Osteoblast (primary cell): ENCODE measurements around the gene RAB11B. TPM values are rescaled to one million over a fixed set of nuclear protein-coding genes. Genes with fewer than 3 reads are reported as not detected.
"Not testable (repeated sequence)": the region's sequence is repeated elsewhere in the genome, so short reads cannot be mapped to it uniquely, and the experiment has no call there.

Experiments
- DNase-seq: peaks from one replicate; pipeline ENCODE4 v3.0.0; 2011; ENCODE audit warnings: low spot score, mixed read lengths; ENCODE audit not compliant: insufficient read length; ENCODE audit errors: missing footprints
- H2AFZ ChIP-seq: 2 replicates; pipeline ENCODE4 v1.6.0; 2011; ENCODE audit warnings: mild to moderate bottlenecking, low read length
- H3K27ac ChIP-seq: 2 replicates; pipeline ENCODE4 v1.5.1; 2011; ENCODE audit warnings: mild to moderate bottlenecking, low read depth, low read length, moderate library complexity
- H3K27me3 ChIP-seq: 2 replicates; pipeline ENCODE4 v1.6.0; 2012; ENCODE audit warnings: mild to moderate bottlenecking, control low read depth, inconsistent platforms, low read length, moderate library complexity; ENCODE audit not compliant: insufficient read depth
- H3K36me3 ChIP-seq: 2 replicates; pipeline ENCODE4 v1.5.1; 2011; ENCODE audit warnings: mild to moderate bottlenecking, low read length, control low read depth, moderate library complexity; ENCODE audit not compliant: insufficient read depth
- H3K4me1 ChIP-seq: 2 replicates; pipeline ENCODE4 v1.5.1; 2011; ENCODE audit warnings: mild to moderate bottlenecking, low read length, control low read depth, moderate library complexity; ENCODE audit not compliant: insufficient read depth
- H3K4me2 ChIP-seq: 2 replicates; pipeline ENCODE4 v1.6.0; 2011; ENCODE audit warnings: mild to moderate bottlenecking, low read length; ENCODE audit not compliant: insufficient read depth
- H3K4me3 ChIP-seq: fragments of 200-600 bp; sonication (generic); 3 replicates; pipeline ENCODE4 v1.5.1; 2012; ENCODE audit warnings: mild to moderate bottlenecking, low read length, inconsistent platforms; ENCODE audit not compliant: insufficient read depth
- H3K79me2 ChIP-seq: 2 replicates; pipeline ENCODE4 v1.6.0; 2012; ENCODE audit warnings: mild to moderate bottlenecking, low read length, control low read depth, inconsistent platforms; ENCODE audit not compliant: insufficient read depth
- H3K9me3 ChIP-seq: 2 replicates; pipeline ENCODE4 v1.5.1; 2011; ENCODE audit warnings: low read depth, low read length, control low read depth
- H4K20me1 ChIP-seq: 2 replicates; pipeline ENCODE4 v1.6.0; 2012; ENCODE audit warnings: mild to moderate bottlenecking, low read length, control low read depth; ENCODE audit not compliant: insufficient read depth
- CTCF ChIP-seq: IDR thresholded peaks from 2 replicates; pipeline ENCODE4 v1.5.1; 2011; ENCODE audit warnings: mild to moderate bottlenecking, low read depth, low read length, moderate library complexity; ENCODE audit errors: extremely low read depth
- total RNA-seq: library from RNA; depleted of rRNA; stranded (reverse); fragments of >200 nt; gene quantifications from 2 replicates; pipeline ENCODE4 v1.2.3, GENCODE V29; 2012

RAB11B gene
- total RNA-seq, 1 donor: 24.2 TPM

GRCh38 chr19:8403098-8403819 is 13.1 kb downstream of the RAB11B start:
- no peak for TF ChIP-seq CTCF
- Histone ChIP-seq H3K79me2 (peaks cover 15% of the 10 kb centered on the region), H2AFZ (no peak overlapping the region), H3K36me3 (peaks cover 7% of the 10 kb centered on the region), H4K20me1 (peaks cover 16% of the 10 kb centered on the region), H3K4me3 (no peak overlapping the region), H3K27ac (no peak overlapping the region), H3K9me3 (no peaks in the 10 kb centered on the region), H3K27me3 (no peaks in the 10 kb centered on the region), H3K4me2 (no peak overlapping the region), H3K4me1 (no peaks in the 10 kb centered on the region)
- peak; percentile 50 for DNase-seq

- Histone ChIP-seq H3K9me3 (no peaks in the 10 kb centered on the region), H2AFZ (no peak overlapping the region), H3K4me1 (no peaks in the 10 kb centered on the region), H3K27me3 (no peaks in the 10 kb centered on the region), H3K79me2 (peaks cover 11% of the 10 kb centered on the region), H3K4me3 (no peak overlapping the region), H3K27ac (no peak overlapping the region), H3K36me3 (peaks cover 7% of the 10 kb centered on the region), H4K20me1 (peaks cover 12% of the 10 kb centered on the region), H3K4me2 (no peak overlapping the region)
- DNase-seq: no peak
- no peak for TF ChIP-seq CTCF
These were observed 13.6 kb downstream of the RAB11B start for GRCh38 chr19:8403820-8404109.

GRCh38 chr19:8404391-8405151 is 14.4 kb downstream of the RAB11B start:
- peaks cover 7% of the 10 kb centered on the region for H4K20me1 ChIP-seq
- peaks cover 7% of the 10 kb centered on the region for H3K79me2 ChIP-seq
- H3K4me3 ChIP-seq: no peak overlapping the region
- no peak overlapping the region for H3K27ac ChIP-seq
- no peaks in the 10 kb centered on the region for H3K27me3 ChIP-seq
- H3K4me2 ChIP-seq: no peak overlapping the region
- no peak for TF ChIP-seq CTCF
- H3K36me3 ChIP-seq: peaks cover 7% of the 10 kb centered on the region
- no peak overlapping the region for H2AFZ ChIP-seq
- H3K4me1 ChIP-seq: no peaks in the 10 kb centered on the region
- DNase-seq: peak; percentile 34
- no peaks in the 10 kb centered on the region for H3K9me3 ChIP-seq

- H3K9me3 ChIP-seq, H3K4me2 ChIP-seq, H3K4me3 ChIP-seq, H3K27ac ChIP-seq, H3K79me2 ChIP-seq, H4K20me1 ChIP-seq, H3K36me3 ChIP-seq, H3K4me1 ChIP-seq, H2AFZ ChIP-seq, DNase-seq, H3K27me3 ChIP-seq: not testable (repeated sequence)
These were observed 20.6 kb downstream of the RAB11B start for GRCh38 chr19:8410718-8411117.
